B cell (primary cell): ENCODE data around the gene KANK3. TPM values are rescaled to one million over a fixed set of nuclear protein-coding genes. Genes with fewer than 3 reads are reported as not detected.

Source experiments
- ATAC-seq: fragments of 200-7000 bp; cut with Tn5 transposase; one replicate; pipeline ENCODE4 v1.10.0; 2021; ENCODE audit warnings: low read depth, mild to moderate bottlenecking, moderate number of reproducible peaks, moderate library complexity
- CTCF ChIA-PET: fragments of 350-600 bp; sonication (Branson Sonifier 250); formaldehyde crosslinking; loops from one replicate; lab custom pipeline; 2021; ENCODE audit warnings: antibody characterized with exemption, inconsistent platforms; lab: Charles Lee
- POLR2A ChIA-PET: fragments of 350-600 bp; sonication (Branson Sonifier 250); formaldehyde crosslinking; loops from one replicate; lab custom pipeline; 2021; ENCODE audit warnings: antibody characterized with exemption; lab: Charles Lee
- DNase-seq: peaks from one replicate; pipeline ENCODE4 v3.0.0; 2013
- H2AFZ ChIP-seq: 2 replicates; pipeline ENCODE4 v1.6.1; 2012; ENCODE audit warnings: mild to moderate bottlenecking, low read depth, low read length; ENCODE audit not compliant: insufficient read depth, poor library complexity, severe bottlenecking
- H3K27ac ChIP-seq, 2 donors: 1 replicate in 1 of 2; 2 replicates in 1 of 2; pipeline ENCODE4 v1.5.1; 2012 to 2013; ENCODE audit warnings: low read length in 2 of 2, mild to moderate bottlenecking in 2 of 2, moderate library complexity in 1 of 2
- H3K27me3 ChIP-seq, 4 experiments: fragments of 200-600 bp in 1 of 4; sonication (generic) in 1 of 4; replicated peaks in 1 of 4; 1 replicate in 2 of 4; 2 replicates in 2 of 4; pipeline versions ENCODE4 v1.6.1 to v1.7.0; 2013 to 2016; ENCODE audit warnings: low read length in 3 of 4, mild to moderate bottlenecking in 2 of 4, mixed read lengths in 1 of 4, moderate library complexity in 1 of 4; ENCODE audit not compliant: insufficient read depth in 4 of 4, control insufficient read depth in 3 of 4; ENCODE audit errors: control extremely low read depth in 1 of 4
- H3K36me3 ChIP-seq, 2 experiments: replicated peaks in 1 of 2; 1 replicate in 1 of 2; 2 replicates in 1 of 2; pipeline versions ENCODE4 v1.6.1 to v1.7.1; 2013; ENCODE audit warnings: low read length in 1 of 2; ENCODE audit not compliant: insufficient read depth in 2 of 2, control insufficient read depth in 1 of 2; ENCODE audit errors: control extremely low read depth in 1 of 2, extremely low read depth in 1 of 2
- H3K4me1 ChIP-seq, 2 donors: fragments of 200-600 bp in 1 of 2; sonication (generic) in 1 of 2; 1 replicate in 1 of 2; 2 replicates in 1 of 2; pipeline versions ENCODE4 v1.5.1 to v1.6.1; 2013 to 2017; ENCODE audit warnings: low read length in 2 of 2; ENCODE audit not compliant: control insufficient read depth in 2 of 2, insufficient read depth in 2 of 2
- H3K4me2 ChIP-seq: replicated peaks from 2 replicates; pipeline ENCODE3; 2012; ENCODE audit warnings: mild to moderate bottlenecking, low read depth, low read length; ENCODE audit not compliant: poor library complexity, severe bottlenecking
- H3K4me3 ChIP-seq, 5 experiments: fragments of 200-600 bp in 1 of 5; sonication (generic) in 1 of 5; 1 replicate in 3 of 5; 2 replicates in 2 of 5; pipeline versions ENCODE4 v1.5.1 to v1.7.0; 2011 to 2016; ENCODE audit warnings: low read length in 4 of 5, mild to moderate bottlenecking in 4 of 5, low read depth in 2 of 5, control low read depth in 1 of 5, moderate library complexity in 1 of 5; ENCODE audit not compliant: insufficient read depth in 1 of 5; ENCODE audit errors: control extremely low read depth in 1 of 5, extremely low read depth in 1 of 5
- H3K79me2 ChIP-seq: fragments of 200-600 bp; sonication (generic); one replicate; pipeline ENCODE4 v1.6.0; 2016; ENCODE audit warnings: low read length; ENCODE audit not compliant: control insufficient read depth, insufficient read depth
- H3K9ac ChIP-seq: fragments of 200-600 bp; sonication (generic); 2 replicates; pipeline ENCODE4 v1.6.1; 2017; ENCODE audit warnings: mild to moderate bottlenecking, low read length, moderate library complexity
- H3K9me3 ChIP-seq, 3 donors: one replicate each; pipeline versions ENCODE4 v1.6.1 to v1.7.1; 2013; ENCODE audit warnings: low read length in 2 of 3; ENCODE audit not compliant: control insufficient read depth in 2 of 3, insufficient read depth in 1 of 3; ENCODE audit errors: control extremely low read depth in 1 of 3
- H4K20me1 ChIP-seq: 2 replicates; pipeline ENCODE4 v1.6.0; 2012; ENCODE audit warnings: mild to moderate bottlenecking, low read length; ENCODE audit not compliant: insufficient read depth, control insufficient read depth, poor library complexity, severe bottlenecking
- H3K27ac Mint-ChIP-seq: one replicate; pipeline ENCODE4 v1.8.0; 2021; ENCODE audit warnings: mixed read lengths
- H3K27me3 Mint-ChIP-seq: one replicate; pipeline ENCODE4 v1.8.0; 2021; ENCODE audit warnings: mixed read lengths
- H3K4me1 Mint-ChIP-seq: one replicate; pipeline ENCODE4 v1.8.0; 2021; ENCODE audit warnings: mixed read lengths
- H3K4me3 Mint-ChIP-seq: one replicate; pipeline ENCODE4 v1.8.0; 2021; ENCODE audit warnings: mixed read lengths
- H3K9me3 Mint-ChIP-seq: one replicate; pipeline ENCODE4 v1.8.0; 2022; ENCODE audit warnings: mixed read lengths; ENCODE audit not compliant: insufficient read depth
- EZH2 ChIP-seq: IDR thresholded peaks from 2 replicates; pipeline ENCODE4 v1.6.1; 2012; ENCODE audit warnings: borderline replicate concordance, low read depth, mild to moderate bottlenecking, moderate library complexity, low read length; ENCODE audit not compliant: insufficient read depth, poor library complexity, severe bottlenecking
- WGBS: methylation state at CpG from one replicate; pipeline ENCODE4 v1.1.5; 2013; ENCODE audit warnings: missing lambda C conversion rate; ENCODE audit not compliant: insufficient coverage; 5-methylcytosine and 5-hydroxymethylcytosine counted together
- intact Hi-C: fragments of 100-400 bp; cut with micrococcal nuclease; formaldehyde crosslinking; loops from one replicate; pipeline ENCODE4 v1.10.0; 2022
- polyA plus RNA-seq: library from polyadenylated mRNA; depleted of rRNA; stranded (reverse); fragments of >200 nt; gene quantifications from 2 replicates; pipeline ENCODE4 v1.2.3, GENCODE V29; 2012
- total RNA-seq, 2 donors: library from RNA; stranded (reverse); fragments of 120-200 nt in 1 of 2; gene quantifications; 1 replicate in 1 of 2; 2 replicates in 1 of 2; pipeline versions ENCODE4 v1.2.3 to v1.2.4, GENCODE V29; 2013 to 2022
- TF ChIP-seq, protein P1 (sequence below): fragments of 200-600 bp; IDR thresholded peaks from one replicate; pipeline ENCODE4 v1.8.0; 2022; ENCODE audit warnings: antibody characterized with exemption, mild to moderate bottlenecking

The KANK3 gene
- total and polyA plus RNA-seq, 2 donors (not counting 1 experiment from before 2014, with no cell fraction given) = 0.27 to 0.34 TPM

DNA sequence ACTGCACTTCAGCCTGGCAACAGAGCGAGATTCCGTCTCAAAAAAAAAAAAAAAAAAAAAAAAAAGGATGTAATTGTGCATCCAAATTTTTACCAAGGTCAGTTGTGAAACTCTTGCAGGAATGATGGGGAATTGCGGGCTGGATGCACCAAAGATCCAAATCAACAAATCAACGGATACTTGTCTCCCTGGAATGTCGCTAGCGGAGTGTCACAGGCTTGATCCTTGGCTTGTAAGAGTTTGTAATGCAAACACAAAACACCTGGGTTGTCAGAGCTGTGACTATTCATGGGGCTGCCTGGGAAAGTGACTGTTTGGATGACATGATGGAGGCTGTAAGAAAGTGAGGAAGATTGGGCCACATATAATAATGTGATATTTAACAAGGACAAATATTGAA is 4.2 kb downstream of the KANK3 start:
- no peak overlapping the region for H2AFZ ChIP-seq
- H3K27me3 ChIP-seq = peaks cover 0 to 51% (median 13%) of the 10 kb centered on the region in 4 experiments
- no peak overlapping the region for H3K27ac Mint-ChIP-seq
- H3K27ac ChIP-seq = no peak overlapping the region
- H3K4me1 Mint-ChIP-seq = peaks cover 16% of the 10 kb centered on the region
- no peaks in the 10 kb centered on the region for H3K36me3 ChIP-seq
- no peaks in the 10 kb centered on the region for H4K20me1 ChIP-seq
- DNase-seq (no peak), ATAC-seq (no peak)
- H3K4me3 ChIP-seq = no peak overlapping the region
- peaks cover 19 to 24% of the 10 kb centered on the region in 2 donors for H3K4me1 ChIP-seq
- H3K9ac ChIP-seq = no peak overlapping the region
- no peaks in the 10 kb centered on the region for H3K79me2 ChIP-seq
- TF ChIP-seq EZH2 = no peak
- TF ChIP-seq, protein P1, sequence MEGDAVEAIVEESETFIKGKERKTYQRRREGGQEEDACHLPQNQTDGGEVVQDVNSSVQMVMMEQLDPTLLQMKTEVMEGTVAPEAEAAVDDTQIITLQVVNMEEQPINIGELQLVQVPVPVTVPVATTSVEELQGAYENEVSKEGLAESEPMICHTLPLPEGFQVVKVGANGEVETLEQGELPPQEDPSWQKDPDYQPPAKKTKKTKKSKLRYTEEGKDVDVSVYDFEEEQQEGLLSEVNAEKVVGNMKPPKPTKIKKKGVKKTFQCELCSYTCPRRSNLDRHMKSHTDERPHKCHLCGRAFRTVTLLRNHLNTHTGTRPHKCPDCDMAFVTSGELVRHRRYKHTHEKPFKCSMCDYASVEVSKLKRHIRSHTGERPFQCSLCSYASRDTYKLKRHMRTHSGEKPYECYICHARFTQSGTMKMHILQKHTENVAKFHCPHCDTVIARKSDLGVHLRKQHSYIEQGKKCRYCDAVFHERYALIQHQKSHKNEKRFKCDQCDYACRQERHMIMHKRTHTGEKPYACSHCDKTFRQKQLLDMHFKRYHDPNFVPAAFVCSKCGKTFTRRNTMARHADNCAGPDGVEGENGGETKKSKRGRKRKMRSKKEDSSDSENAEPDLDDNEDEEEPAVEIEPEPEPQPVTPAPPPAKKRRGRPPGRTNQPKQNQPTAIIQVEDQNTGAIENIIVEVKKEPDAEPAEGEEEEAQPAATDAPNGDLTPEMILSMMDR = no peak
- H3K9me3 ChIP-seq = peaks cover 0 to 22% (median 0%) of the 10 kb centered on the region in 3 donors
- H3K4me2 ChIP-seq = no peak overlapping the region
- CTCF ChIA-PET = interaction anchor here (0.6 to 1.2 kb wide), 2 partner anchors 11 to 195 kb away, joined by 3 read pairs; no protein-coding TSS in a partner anchor
- H3K27me3 Mint-ChIP-seq = peaks cover 33% of the 10 kb centered on the region
- POLR2A ChIA-PET = no interaction called here
- WGBS = 100% methylated on average over 2 of the region's 6 CpGs
- H3K4me3 Mint-ChIP-seq = no peak overlapping the region
- intact Hi-C loops = no loop called here
- H3K9me3 Mint-ChIP-seq = no peaks in the 10 kb centered on the region

DNA sequence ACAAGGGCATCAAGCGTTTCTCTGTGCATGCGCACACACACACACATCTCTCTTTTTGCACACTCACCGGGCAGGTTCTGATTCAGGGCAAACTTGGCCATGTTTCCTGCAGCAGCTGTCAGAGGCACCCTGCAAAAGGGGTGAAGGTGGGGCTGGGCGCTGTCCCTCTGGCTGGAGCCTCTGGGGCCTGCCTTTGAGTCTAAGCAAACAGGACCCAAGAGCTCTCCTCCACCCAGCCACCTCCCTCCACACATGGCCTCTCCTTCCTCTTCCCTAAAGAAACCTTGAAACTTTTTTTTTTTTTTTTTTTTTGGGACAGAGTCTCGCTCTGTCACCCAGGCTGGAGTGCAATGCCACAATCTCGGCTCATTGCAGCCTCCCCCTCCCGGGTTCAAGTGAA is 5.3 kb downstream of the KANK3 start:
- no peaks in the 10 kb centered on the region for H3K9me3 Mint-ChIP-seq
- Histone ChIP-seq H3K9me3 (peaks cover 0 to 16% (median 0%) of the 10 kb centered on the region in 3 donors), H3K27me3 (peaks cover 0 to 51% (median 12%) of the 10 kb centered on the region in 4 experiments), H3K79me2 (no peaks in the 10 kb centered on the region), H3K4me2 (no peak overlapping the region), H3K4me1 (peaks cover 9 to 18% of the 10 kb centered on the region in 2 donors), H2AFZ (no peak overlapping the region), H3K27ac (no peak overlapping the region), H3K4me3 (no peak overlapping the region), H3K9ac (no peak overlapping the region), H3K36me3 (no peaks in the 10 kb centered on the region), H4K20me1 (no peaks in the 10 kb centered on the region)
- ChIA-PET CTCF (interaction anchor here (1.2 kb wide), 1 partner anchor 13 kb away, joined by 3 read pairs; no protein-coding TSS in a partner anchor), POLR2A (interaction anchor here (0.7 kb wide), 1 partner anchor 1527 kb away, joined by 5 read pairs; no protein-coding TSS in a partner anchor)
- H3K4me3 Mint-ChIP-seq = no peak overlapping the region
- intact Hi-C loops = no loop called here
- 87% methylated on average over 4 of the region's 7 CpGs for WGBS
- peaks cover 8% of the 10 kb centered on the region for H3K4me1 Mint-ChIP-seq
- no peak for DNase-seq
- peaks cover 29% of the 10 kb centered on the region for H3K27me3 Mint-ChIP-seq
- no peak for ATAC-seq
- TF ChIP-seq, protein P1 = no peak
- TF ChIP-seq EZH2 = no peak
- H3K27ac Mint-ChIP-seq = no peak overlapping the region
